Endothelial cell (in vitro differentiated cells): ENCODE data around the gene NRXN3. TPM values are rescaled to one million over a fixed set of nuclear protein-coding genes. Genes with fewer than 3 reads are reported as not detected.

Experiments used
- DNase-seq: peaks from one replicate; pipeline ENCODE4 v3.0.0; 2021; ENCODE audit warnings: low spot score
- H3K27ac Mint-ChIP-seq: one replicate; pipeline ENCODE4 v1.8.0; 2021; ENCODE audit warnings: mixed read lengths, inconsistent platforms; ENCODE audit not compliant: unreplicated experiment
- H3K27me3 Mint-ChIP-seq: one replicate; pipeline ENCODE4 v1.8.0; 2021; ENCODE audit warnings: mild to moderate bottlenecking, moderate library complexity, mixed read lengths, inconsistent platforms; ENCODE audit not compliant: unreplicated experiment
- H3K36me3 Mint-ChIP-seq: one replicate; pipeline ENCODE4 v1.8.0; 2021; ENCODE audit warnings: mild to moderate bottlenecking, low read depth, mixed read lengths, inconsistent platforms; ENCODE audit not compliant: unreplicated experiment
- H3K4me1 Mint-ChIP-seq: one replicate; pipeline ENCODE4 v1.8.0; 2021; ENCODE audit warnings: mild to moderate bottlenecking, mixed read lengths, inconsistent platforms; ENCODE audit not compliant: unreplicated experiment
- H3K4me3 Mint-ChIP-seq: one replicate; pipeline ENCODE4 v1.8.0; 2021; ENCODE audit warnings: mild to moderate bottlenecking, mixed read lengths, inconsistent platforms; ENCODE audit not compliant: unreplicated experiment
- H3K9me3 Mint-ChIP-seq: one replicate; pipeline ENCODE4 v1.8.0; 2021; ENCODE audit warnings: mixed read lengths, inconsistent platforms; ENCODE audit not compliant: unreplicated experiment
- CTCF ChIP-seq: fragments of 200-600 bp; sonication (generic); IDR thresholded peaks from one replicate; pipeline ENCODE4 v1.5.0; 2021; ENCODE audit warnings: antibody characterized with exemption; ENCODE audit not compliant: unreplicated experiment
- long read RNA-seq: library from polyadenylated mRNA; unstranded; transcript quantifications from one replicate; pipeline ENCODE4 v2.0.0, GENCODE V29; 2020; ENCODE audit not compliant: unreplicated experiment
- total RNA-seq: library from RNA; stranded (reverse); fragmentation: NEBNext Ultra II Directional; extraction: Animal tissue kit (Norgen Biotek cat#: 25700); gene quantifications from one replicate; pipeline ENCODE4 v1.2.1, GENCODE V29; 2021; ENCODE audit not compliant: unreplicated experiment

NRXN3 gene
- 2.3 TPM for total RNA-seq
- long read RNA-seq: 0 reads

GRCh38 chr14:78170203-78170602, at the start of gene NRXN3:
Gene NRXN3 (plus strand): TSS chr14:78170373. CDS start chr14:78243094, 72,721 bp downstream.
- H3K9me3 Mint-ChIP-seq: no peaks in the 10 kb centered on the region

GRCh38 chr14:78122436-78122835, 47.7 kb upstream of the NRXN3 start:
- H3K27me3 Mint-ChIP-seq: peaks cover 3% of the 10 kb centered on the region
- DNase-seq: no peak
- TF ChIP-seq CTCF: no peak
- H3K4me1 Mint-ChIP-seq: no peaks in the 10 kb centered on the region
- no peaks in the 10 kb centered on the region for H3K36me3 Mint-ChIP-seq
- H3K4me3 Mint-ChIP-seq: no peak overlapping the region
- H3K9me3 Mint-ChIP-seq: no peaks in the 10 kb centered on the region
- no peak overlapping the region for H3K27ac Mint-ChIP-seq

More at GRCh38 chr14:78170203-78170602, at the start of gene NRXN3:
- no peak for TF ChIP-seq CTCF
- Mint-ChIP-seq H3K4me1 (peaks cover 5% of the 10 kb centered on the region), H3K27ac (no peak within 1 kb of the TSS), H3K36me3 (no peaks in the 10 kb centered on the region), H3K27me3 (peaks cover 1% of the 10 kb centered on the region), H3K4me3 (peak within 1 kb of the TSS; percentile 57)
- DNase-seq: peak; percentile 49

- Mint-ChIP-seq H3K36me3 (no peaks in the 10 kb centered on the region), H3K27ac (no peak overlapping the region), H3K27me3 (peaks cover 3% of the 10 kb centered on the region), H3K4me3 (no peak overlapping the region), H3K4me1 (no peaks in the 10 kb centered on the region), H3K9me3 (no peaks in the 10 kb centered on the region)
- TF ChIP-seq CTCF: no peak
- no peak for DNase-seq
These were observed 46.4 kb upstream of the NRXN3 start for GRCh38 chr14:78123650-78124253.

- no peak overlapping the region for H3K4me3 Mint-ChIP-seq
- no peak for TF ChIP-seq CTCF
- H3K27me3 Mint-ChIP-seq: peaks cover 3% of the 10 kb centered on the region
- no peak overlapping the region for H3K27ac Mint-ChIP-seq
- no peaks in the 10 kb centered on the region for H3K9me3 Mint-ChIP-seq
- no peak for DNase-seq
- H3K4me1 Mint-ChIP-seq: no peaks in the 10 kb centered on the region
- no peaks in the 10 kb centered on the region for H3K36me3 Mint-ChIP-seq
These were observed 42.2 kb upstream of the NRXN3 start for GRCh38 chr14:78127961-78128360.

GRCh38 chr14:78129375-78129774, 40.8 kb upstream of the NRXN3 start:
- H3K4me1 Mint-ChIP-seq: no peaks in the 10 kb centered on the region
- no peak overlapping the region for H3K4me3 Mint-ChIP-seq
- no peak for DNase-seq
- no peaks in the 10 kb centered on the region for H3K36me3 Mint-ChIP-seq
- no peaks in the 10 kb centered on the region for H3K9me3 Mint-ChIP-seq
- no peak for TF ChIP-seq CTCF
- no peak overlapping the region for H3K27ac Mint-ChIP-seq
- H3K27me3 Mint-ChIP-seq: peaks cover 4% of the 10 kb centered on the region
